ENCODE data around the gene SMOC2. TPM values are rescaled to one million over a fixed set of nuclear protein-coding genes. Genes with fewer than 3 reads are reported as not detected.

SMOC2 gene
- total RNA-seq, 1 experiment from 2014 or later, result 2.1 TPM

- no peak overlapping the region for H3K4me2 ChIP-seq (ENCODE audit: insufficient read depth, insufficient read length, low read length)
- no peaks in the 10 kb centered on the region for H3K23me2 ChIP-seq (ENCODE audit: insufficient read length, low read depth, low read length, poor library complexity, severe bottlenecking)
- no peak overlapping the region for H2AK5ac ChIP-seq (ENCODE audit: insufficient read length, low read length)
- DNase-seq, result no peak
- H4K8ac ChIP-seq (replicated peaks; ENCODE audit: insufficient read length, low read depth, low read length), result no peak overlapping the region
- H3K4me3 Mint-ChIP-seq, result no peak overlapping the region
- no peak overlapping the region for H2BK20ac ChIP-seq (ENCODE audit: low read depth, low read length, poor library complexity, severe bottlenecking)
- no peak overlapping the region for H2BK12ac ChIP-seq (ENCODE audit: insufficient read length, low read depth, low read length)
- no peaks in the 10 kb centered on the region for H3K79me1 ChIP-seq (ENCODE audit: insufficient read depth, low read depth, low read length, poor library complexity, severe bottlenecking)
- no peaks in the 10 kb centered on the region for H3K4me1 ChIP-seq (ENCODE audit: insufficient read depth, low read length)
- no peaks in the 10 kb centered on the region for H3K36me3 Mint-ChIP-seq (ENCODE audit: insufficient read depth in 1 of 3, low read depth in 3 of 3)
- no peak overlapping the region for H4K91ac ChIP-seq (ENCODE audit: insufficient read length, low read depth, low read length)
- H3K27me3 Mint-ChIP-seq (ENCODE audit: low read depth), result peaks cover 4% of the 10 kb centered on the region
- H3K27me3 ChIP-seq (ENCODE audit: insufficient read depth, low read length), result no peaks in the 10 kb centered on the region
- no peak overlapping the region for H3K27ac Mint-ChIP-seq
- no peaks in the 10 kb centered on the region for H3K79me2 ChIP-seq (ENCODE audit: insufficient read depth, low read length)
- no peak overlapping the region for H3K56ac ChIP-seq (ENCODE audit: insufficient read length, low read depth, low read length)
- H3K14ac ChIP-seq (ENCODE audit: insufficient read depth, low read length), result no peak overlapping the region
- H3K9me3 Mint-ChIP-seq, result peaks cover 0 to 3% of the 10 kb centered on the region in 2 experiments; a peak in 1 of 5 replicates
- H3T11ph ChIP-seq (ENCODE audit: low read length), result no peak overlapping the region
- no peak overlapping the region for H4K5ac ChIP-seq (ENCODE audit: insufficient read length, low read depth, low read length)
- no peaks in the 10 kb centered on the region for H3K9me3 ChIP-seq (ENCODE audit: control insufficient read depth, low read depth, low read length)
- no peak overlapping the region for H2BK120ac ChIP-seq (ENCODE audit: low read depth, low read length, poor library complexity, severe bottlenecking)
- no peak overlapping the region for H3K23ac ChIP-seq (ENCODE audit: insufficient read length, low read depth, low read length)
- no peak overlapping the region for H3K27ac ChIP-seq (ENCODE audit: insufficient read length, low read depth, low read length)
- no peaks in the 10 kb centered on the region for H4K20me1 ChIP-seq (ENCODE audit: control insufficient read depth, insufficient read depth, insufficient read length)
- H3K18ac ChIP-seq (ENCODE audit: insufficient read length, low read depth, low read length), result no peak overlapping the region
- no peak overlapping the region for H3K4ac ChIP-seq (ENCODE audit: low read depth, low read length)
- H2BK15ac ChIP-seq (ENCODE audit: low read depth, low read length), result no peak overlapping the region
- H3K9ac ChIP-seq (ENCODE audit: extremely low read depth, insufficient read length, low read length), result no peak overlapping the region
- no peaks in the 10 kb centered on the region for H3K4me1 Mint-ChIP-seq
- no peak overlapping the region for H2AFZ ChIP-seq (ENCODE audit: low read length)
- TF ChIP-seq CTCF (conservative IDR thresholded peaks at IDR 0.05), result no peak
- WGBS (ENCODE audit: extremely low coverage, insufficient read length, low lambda C conversion rate), result no CpG with 5 or more reads among the region's 33 CpGs
- H2BK5ac ChIP-seq (ENCODE audit: insufficient read length, low read length), result no peak overlapping the region
Measured at GRCh38 chr6:168554898-168555617, 114.1 kb downstream of the SMOC2 start.
